Measurements from ENCODE around the gene USH2A.

The USH2A gene

GRCh38 chr1:215987092-215987875 lies 436.0 kb downstream of the USH2A start:
- ChIA-PET POLR2A (no interaction called here), CTCF (interaction anchor here (0.6 to 1.3 kb wide), 2 partner anchors 18 to 206 kb away, joined by 3 read pairs; no protein-coding TSS in a partner anchor)
- DNase-seq (ENCODE audit: extremely low spot score) = no peak
- TF ChIP-seq CTBP1 (IDR thresholded peaks at IDR 0.05; ENCODE audit: borderline replicate concordance) (no peak), SP1 (IDR thresholded peaks at IDR 0.05) (no peak), FOXM1 (IDR thresholded peaks at IDR 0.05; ENCODE audit: borderline replicate concordance) (no peak), NFRKB (IDR thresholded peaks at IDR 0.05) (no peak), SUZ12 (IDR thresholded peaks at IDR 0.05) (no peak), HDGF (IDR thresholded peaks at IDR 0.05; ENCODE audit: borderline replicate concordance) (no peak), FOXA1 (IDR thresholded peaks at IDR 0.05) (no peak), ARNT (IDR thresholded peaks at IDR 0.05) (no peak), FOXK2 (IDR thresholded peaks at IDR 0.05) (no peak), ZNF384 (IDR thresholded peaks at IDR 0.05) (no peak), PKNOX1 (IDR thresholded peaks at IDR 0.05) (no peak), LEF1 (IDR thresholded peaks at IDR 0.05; ENCODE audit: borderline replicate concordance) (no peak), ELF4 (IDR thresholded peaks at IDR 0.05) (no peak), TARDBP (IDR thresholded peaks at IDR 0.05) (no peak), BHLHE40 (IDR thresholded peaks at IDR 0.05; ENCODE audit: borderline replicate concordance) (no peak), L3MBTL2 (conservative IDR thresholded peaks at IDR 0.05) (no peak)

GRCh38 chr1:215986401-215986800 lies 436.8 kb downstream of the USH2A start:
- ChIA-PET CTCF (no interaction called here), POLR2A (no interaction called here)
- TF ChIP-seq L3MBTL2 (conservative IDR thresholded peaks at IDR 0.05) (no peak), ARNT (IDR thresholded peaks at IDR 0.05) (no peak), FOXM1 (IDR thresholded peaks at IDR 0.05; ENCODE audit: borderline replicate concordance) (no peak), FOXK2 (IDR thresholded peaks at IDR 0.05) (no peak), BHLHE40 (IDR thresholded peaks at IDR 0.05; ENCODE audit: borderline replicate concordance) (no peak), SP1 (IDR thresholded peaks at IDR 0.05) (no peak), LEF1 (IDR thresholded peaks at IDR 0.05; ENCODE audit: borderline replicate concordance) (no peak), NFRKB (IDR thresholded peaks at IDR 0.05) (no peak), CTBP1 (IDR thresholded peaks at IDR 0.05; ENCODE audit: borderline replicate concordance) (no peak), ELF4 (IDR thresholded peaks at IDR 0.05) (no peak), SUZ12 (IDR thresholded peaks at IDR 0.05) (no peak), HDGF (IDR thresholded peaks at IDR 0.05; ENCODE audit: borderline replicate concordance) (no peak), ZNF384 (IDR thresholded peaks at IDR 0.05) (no peak), PKNOX1 (IDR thresholded peaks at IDR 0.05) (no peak)
- no peak for DNase-seq (ENCODE audit: extremely low spot score)

GRCh38 chr1:215983680-215984079 lies 439.6 kb downstream of the USH2A start:
- no peak for DNase-seq (ENCODE audit: extremely low spot score)
- TF ChIP-seq FOXK2 (IDR thresholded peaks at IDR 0.05) (no peak), ARNT (IDR thresholded peaks at IDR 0.05) (no peak), SP1 (IDR thresholded peaks at IDR 0.05) (no peak), L3MBTL2 (conservative IDR thresholded peaks at IDR 0.05) (no peak), FOXA1 (IDR thresholded peaks at IDR 0.05) (no peak), ELF4 (IDR thresholded peaks at IDR 0.05) (no peak), SUZ12 (IDR thresholded peaks at IDR 0.05) (no peak), LEF1 (IDR thresholded peaks at IDR 0.05; ENCODE audit: borderline replicate concordance) (no peak), HDGF (IDR thresholded peaks at IDR 0.05; ENCODE audit: borderline replicate concordance) (no peak), BHLHE40 (IDR thresholded peaks at IDR 0.05; ENCODE audit: borderline replicate concordance) (no peak), NFRKB (IDR thresholded peaks at IDR 0.05) (no peak), TARDBP (IDR thresholded peaks at IDR 0.05) (no peak), PKNOX1 (IDR thresholded peaks at IDR 0.05) (no peak), FOXM1 (IDR thresholded peaks at IDR 0.05; ENCODE audit: borderline replicate concordance) (no peak), CTBP1 (IDR thresholded peaks at IDR 0.05; ENCODE audit: borderline replicate concordance) (no peak), ZNF384 (IDR thresholded peaks at IDR 0.05) (no peak)
- ChIA-PET CTCF (no interaction called here), POLR2A (no interaction called here)

GRCh38 chr1:215971793-215972441 lies 451.3 kb downstream of the USH2A start:
- DNase-seq (ENCODE audit: extremely low spot score) = no peak
- ChIA-PET POLR2A (no interaction called here), CTCF (no interaction called here)
- TF ChIP-seq FOXK2 (IDR thresholded peaks at IDR 0.05) = no peak
- TF ChIP-seq PKNOX1 (IDR thresholded peaks at IDR 0.05) = 0 out of 2 replicates have a peak, but pooled peaks have one; percentile 29

- DNase-seq (ENCODE audit: extremely low spot score) = no peak
- ChIA-PET POLR2A (no interaction called here), CTCF (no interaction called here)
- TF ChIP-seq CTBP1 (IDR thresholded peaks at IDR 0.05; ENCODE audit: borderline replicate concordance) (no peak), HDGF (IDR thresholded peaks at IDR 0.05; ENCODE audit: borderline replicate concordance) (no peak), FOXK2 (IDR thresholded peaks at IDR 0.05) (no peak), PKNOX1 (IDR thresholded peaks at IDR 0.05) (no peak), NFRKB (IDR thresholded peaks at IDR 0.05) (no peak), SP1 (IDR thresholded peaks at IDR 0.05) (no peak), ZNF384 (IDR thresholded peaks at IDR 0.05) (no peak), TARDBP (IDR thresholded peaks at IDR 0.05) (no peak), FOXM1 (IDR thresholded peaks at IDR 0.05; ENCODE audit: borderline replicate concordance) (no peak), ARNT (IDR thresholded peaks at IDR 0.05) (no peak), L3MBTL2 (conservative IDR thresholded peaks at IDR 0.05) (no peak), FOXA1 (IDR thresholded peaks at IDR 0.05) (no peak)
These were observed 452.8 kb downstream of the USH2A start for GRCh38 chr1:215970406-215970805.

All from HEK293T (cell line).